ENCODE data around the gene KRTAP6-1.

KRTAP6-1 gene, protein sequence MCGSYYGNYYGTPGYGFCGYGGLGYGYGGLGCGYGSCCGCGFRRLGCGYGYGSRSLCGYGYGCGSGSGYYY

DNA sequence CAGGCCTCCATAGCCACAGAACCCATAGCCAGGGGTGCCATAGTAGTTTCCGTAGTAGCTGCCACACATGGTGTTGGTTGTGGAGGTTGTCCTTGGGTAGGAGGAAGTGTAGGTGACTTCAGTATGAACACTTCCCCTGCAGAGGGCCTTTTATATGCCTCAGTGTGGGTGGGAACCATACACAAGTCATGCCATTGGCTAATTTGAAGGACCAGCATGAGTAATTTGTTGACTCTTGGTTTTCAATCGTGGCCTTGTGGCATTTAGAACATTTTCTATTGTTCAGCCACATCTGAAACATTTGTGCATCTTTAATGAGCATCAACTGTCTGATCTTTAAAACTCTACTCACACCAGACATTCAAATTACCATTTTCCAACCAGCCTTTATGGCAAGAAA, at the start of gene KRTAP6-1:
TSS of gene KRTAP6-1 (minus strand) at position 95 of the 400 bp plus-strand sequence. CDS start at position 69, 26 bp downstream.
- no peak for DNase-seq

DNA sequence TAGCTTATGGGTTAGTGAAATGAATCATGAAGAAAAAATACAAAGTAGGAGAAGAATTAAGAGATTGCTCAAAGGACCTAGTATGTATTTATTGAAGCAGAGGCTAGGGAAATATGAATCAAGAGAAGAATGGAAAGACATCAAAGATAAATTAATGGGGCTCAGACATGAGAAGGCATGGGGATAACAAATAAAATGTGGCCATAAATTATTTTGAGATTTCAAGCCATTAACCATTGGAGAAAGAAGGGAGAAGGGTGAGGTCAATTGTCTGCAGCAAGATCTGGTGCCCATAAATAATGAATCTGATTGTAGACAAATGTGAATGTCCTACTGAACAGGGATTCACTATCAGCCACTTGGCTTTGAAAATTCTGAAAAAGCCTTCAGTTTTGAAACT, 39.2 kb upstream of the KRTAP6-1 start:
- no peak for DNase-seq

DNA sequence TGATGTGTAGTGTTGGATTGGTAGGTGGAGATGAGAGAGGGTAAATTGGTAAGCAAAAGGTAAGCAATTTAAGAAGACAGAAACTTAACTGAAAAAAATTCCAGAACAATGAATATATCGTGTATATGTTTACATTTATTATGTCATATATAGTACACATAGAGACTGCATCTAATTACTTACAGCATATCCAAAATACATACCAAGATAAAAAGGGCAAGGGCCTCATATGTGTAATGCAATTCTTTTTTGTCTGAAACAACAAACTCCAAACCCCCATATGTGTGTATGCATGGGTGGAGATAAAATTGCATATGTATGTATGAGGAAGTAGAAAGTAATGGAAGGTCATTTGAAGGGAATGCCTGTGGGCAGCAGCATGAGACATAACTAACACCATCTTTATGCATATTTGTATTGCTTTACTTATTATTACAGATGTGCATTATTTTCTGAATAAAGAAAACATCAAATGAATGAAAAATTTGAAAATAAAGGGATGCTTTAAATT, 33.2 kb upstream of the KRTAP6-1 start:
- DNase-seq = no peak

DNA sequence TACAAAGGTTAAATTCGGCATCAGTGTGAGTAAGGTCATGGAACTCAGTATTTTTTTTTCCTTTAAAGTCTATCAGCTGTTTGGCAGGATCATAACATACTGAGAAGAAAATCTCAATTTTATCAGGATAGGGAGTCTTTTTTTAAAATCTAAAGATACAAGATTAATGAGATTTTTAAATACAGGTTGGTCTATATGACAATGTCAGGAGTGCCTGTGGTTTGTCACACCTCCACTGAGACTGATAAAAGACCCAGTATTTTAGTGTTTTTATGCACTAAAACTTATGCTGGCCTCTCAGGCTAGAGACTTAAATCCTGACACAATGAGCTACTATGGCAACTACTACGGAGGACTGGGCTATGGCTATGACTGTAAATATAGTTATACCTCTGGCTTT, 28.8 kb upstream of the KRTAP6-1 start, which contains the start of gene KRTAP20-3:
TSS of gene KRTAP20-3 (plus strand) at position 301 of the 400 bp plus-strand sequence.
- no peak for DNase-seq

DNA sequence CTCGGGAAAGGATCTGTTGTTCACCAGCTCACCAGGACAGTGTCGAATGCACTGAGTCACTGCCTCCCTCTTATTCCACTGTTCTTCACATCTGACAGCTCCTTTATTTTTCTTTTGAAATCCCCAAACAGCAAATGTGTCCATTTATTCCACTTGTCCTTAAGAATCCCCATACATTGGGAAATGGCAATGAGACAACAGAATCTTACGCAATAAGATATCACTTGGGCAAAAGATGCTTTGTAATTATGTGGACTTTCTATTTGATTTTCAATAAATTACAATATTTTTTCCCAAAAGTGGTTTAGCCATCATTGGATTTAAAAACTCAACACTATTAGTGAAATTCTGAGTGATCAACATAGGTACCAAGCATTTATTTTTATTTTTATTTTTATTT, 25.0 kb upstream of the KRTAP6-1 start:
- DNase-seq = no peak

DNA sequence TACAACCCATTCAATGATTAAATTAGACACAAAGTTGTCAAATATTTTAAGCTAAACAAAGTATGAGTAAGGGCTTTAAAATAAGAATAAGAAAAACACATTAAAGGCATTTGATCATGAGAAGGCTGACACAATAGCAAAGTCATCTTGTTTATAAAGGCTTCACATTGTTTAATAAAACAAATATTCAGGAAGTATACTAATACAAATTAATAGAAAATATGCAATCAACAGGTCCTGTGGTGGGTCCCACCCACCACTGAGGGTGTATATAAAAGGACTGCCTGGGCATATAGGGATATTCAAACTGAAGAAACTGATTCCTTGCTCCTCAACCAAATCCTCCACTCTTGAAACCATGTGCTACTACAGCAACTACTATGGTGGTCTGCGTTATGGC, 21.2 kb upstream of the KRTAP6-1 start, which contains the start of gene KRTAP20-2:
TSS of gene KRTAP20-2 (plus strand) at position 301 of the 400 bp plus-strand sequence. CDS start at position 359, 58 bp downstream.
- DNase-seq = no peak

DNA sequence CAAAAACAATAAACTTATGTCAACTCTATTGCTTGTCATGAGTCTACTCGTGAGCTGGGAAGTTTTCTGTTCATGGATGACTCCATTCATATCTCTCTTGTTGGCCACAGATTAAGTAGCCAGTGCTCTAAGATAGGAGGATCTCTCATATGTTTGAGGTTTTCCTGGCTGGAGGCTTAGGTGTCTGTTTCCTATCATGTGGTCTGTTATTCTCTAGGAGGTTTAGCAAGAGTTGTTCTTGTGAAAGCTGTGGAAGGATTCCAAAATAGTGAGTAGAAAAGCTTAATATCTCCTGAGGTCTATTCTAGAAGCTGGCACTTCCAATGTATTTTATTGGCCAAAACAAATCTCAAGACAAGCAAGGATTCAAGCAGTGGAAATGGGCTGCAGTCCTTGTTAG, 15.5 kb upstream of the KRTAP6-1 start:
- no peak for DNase-seq

DNA sequence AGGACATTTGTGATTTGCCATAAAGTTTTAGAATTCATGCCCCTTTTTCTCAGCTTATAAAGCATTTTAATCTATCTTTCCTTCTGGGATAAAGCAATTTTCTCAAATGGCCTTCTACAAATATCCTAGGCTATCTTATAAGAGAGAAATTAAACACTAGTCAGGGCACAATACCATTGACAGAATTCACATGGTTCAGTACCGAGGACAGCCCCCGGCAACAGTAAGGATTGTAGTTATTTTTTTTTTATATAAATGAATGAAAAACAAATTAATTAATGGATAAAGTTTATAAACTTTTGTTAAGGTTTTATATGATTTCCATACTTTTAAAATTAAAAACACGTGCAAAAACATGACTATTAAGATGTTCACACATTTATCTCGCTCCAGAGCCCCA, 14.4 kb upstream of the KRTAP6-1 start:
- no peak for DNase-seq

DNA sequence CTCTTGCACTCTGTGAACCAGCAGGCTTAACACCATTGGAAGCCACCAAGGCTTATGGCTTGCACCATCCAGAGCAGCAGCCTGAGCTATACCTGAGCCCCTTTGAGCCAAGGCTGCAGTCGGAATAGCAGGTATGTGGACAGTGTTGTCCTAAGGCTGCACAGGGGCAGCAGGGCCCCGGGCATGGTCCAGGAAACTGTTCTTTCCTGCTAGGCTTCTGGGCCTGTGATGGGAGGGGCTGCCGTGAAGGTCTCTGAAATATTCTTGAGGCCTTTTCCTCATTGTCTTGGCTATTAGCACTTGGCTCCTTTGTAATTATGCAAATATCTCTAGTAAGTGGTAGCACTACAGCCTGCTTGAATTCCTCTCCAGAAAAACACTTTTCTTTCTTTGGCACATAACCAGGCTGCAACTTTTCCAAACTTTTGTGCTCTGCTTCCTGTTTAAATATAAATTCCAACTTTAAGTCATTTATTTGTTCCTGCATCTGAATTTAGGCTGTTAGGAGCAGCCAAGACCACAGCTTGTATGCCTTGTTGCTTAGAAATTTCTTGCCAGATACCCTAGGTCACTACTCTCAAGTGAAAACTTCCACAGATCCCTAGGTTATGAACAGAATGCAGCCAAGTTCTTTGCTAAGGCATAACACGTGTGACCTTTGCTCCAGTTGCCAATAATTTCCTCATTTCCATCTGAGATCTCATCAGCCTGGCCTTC, 11.9 kb upstream of the KRTAP6-1 start:
- no peak for DNase-seq

DNA sequence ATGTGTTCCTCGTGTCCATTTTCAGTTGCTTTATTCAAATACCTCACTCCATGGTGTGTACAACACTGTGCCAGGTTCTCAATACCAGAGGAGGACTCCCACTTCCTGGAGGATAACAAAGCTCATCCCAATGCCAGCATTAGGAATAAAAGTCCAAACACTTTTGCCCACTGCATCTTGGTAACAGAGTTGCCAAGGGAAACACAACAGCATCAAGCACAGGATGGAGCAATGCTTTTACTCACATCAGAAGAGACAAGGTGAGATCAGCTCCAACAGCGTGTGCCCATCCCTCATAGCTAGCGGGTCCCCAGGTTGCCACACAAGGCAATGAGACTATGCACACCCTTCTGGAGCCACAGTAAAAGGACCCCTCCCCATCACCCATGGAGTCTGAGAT, 9.6 kb upstream of the KRTAP6-1 start:
- no peak for DNase-seq

DNA sequence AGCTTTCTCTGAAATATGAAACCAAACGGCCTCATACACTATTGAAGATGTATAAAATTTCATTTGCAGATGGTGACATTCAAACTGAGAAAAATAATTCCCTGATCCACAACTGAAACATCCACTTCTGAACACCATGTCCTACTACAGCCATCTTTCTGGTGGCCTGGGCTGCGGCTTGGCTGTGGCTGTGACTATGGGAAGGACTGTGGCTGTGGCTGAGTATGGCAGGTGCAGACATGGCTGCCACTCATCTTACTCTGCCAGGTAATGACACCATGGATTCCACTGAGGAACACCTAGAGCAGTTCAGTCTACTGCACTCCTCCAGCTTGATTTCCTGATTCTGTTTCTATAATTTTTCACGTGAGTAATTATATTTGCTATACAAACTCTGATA, 6.8 kb upstream of the KRTAP6-1 start, which contains the start of gene KRTAP20-4:
TSS of gene KRTAP20-4 (plus strand) at position 106 of the 400 bp plus-strand sequence.
- DNase-seq = no peak

DNA sequence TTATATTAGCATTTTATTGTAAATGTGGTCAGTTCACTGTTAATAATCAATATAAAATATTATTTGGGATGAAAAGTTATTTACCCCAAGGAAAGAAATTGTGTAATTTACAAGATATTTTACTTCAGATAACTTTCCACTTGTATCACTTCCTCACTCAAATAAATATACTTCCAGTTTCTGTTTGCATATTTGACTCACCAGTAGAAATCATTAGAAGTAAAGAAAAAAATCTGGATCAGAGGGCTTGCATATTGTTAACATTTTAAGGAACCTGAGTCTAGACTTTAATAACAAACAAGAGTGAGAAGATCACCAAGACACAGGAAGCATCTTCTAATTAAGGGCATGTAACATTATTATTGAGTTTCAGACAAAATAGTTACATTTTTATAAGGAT, 6.3 kb upstream of the KRTAP6-1 start:
- DNase-seq = no peak

DNA sequence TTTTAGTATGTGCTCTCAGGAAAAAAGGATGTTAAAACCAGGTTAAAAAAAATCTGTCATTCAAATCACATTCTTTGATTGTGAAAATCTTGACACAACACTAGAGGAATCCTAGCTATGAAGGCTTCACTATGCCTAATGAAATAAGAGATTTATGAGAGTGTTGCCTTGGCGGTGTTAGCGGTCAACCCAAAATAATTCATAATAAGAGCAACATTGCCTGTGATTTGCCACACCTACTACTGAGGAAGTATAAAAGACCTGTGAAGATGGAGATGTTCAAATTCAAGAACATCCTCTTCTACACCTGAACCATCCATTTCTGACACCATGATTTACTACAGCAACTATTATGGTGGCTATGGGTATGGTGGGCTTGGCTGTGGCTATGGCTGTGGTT, 2.4 kb upstream of the KRTAP6-1 start, which contains the start of gene KRTAP20-1:
TSS of gene KRTAP20-1 (plus strand) at position 301 of the 400 bp plus-strand sequence. CDS start at position 331, 30 bp downstream.
- DNase-seq = no peak

DNA sequence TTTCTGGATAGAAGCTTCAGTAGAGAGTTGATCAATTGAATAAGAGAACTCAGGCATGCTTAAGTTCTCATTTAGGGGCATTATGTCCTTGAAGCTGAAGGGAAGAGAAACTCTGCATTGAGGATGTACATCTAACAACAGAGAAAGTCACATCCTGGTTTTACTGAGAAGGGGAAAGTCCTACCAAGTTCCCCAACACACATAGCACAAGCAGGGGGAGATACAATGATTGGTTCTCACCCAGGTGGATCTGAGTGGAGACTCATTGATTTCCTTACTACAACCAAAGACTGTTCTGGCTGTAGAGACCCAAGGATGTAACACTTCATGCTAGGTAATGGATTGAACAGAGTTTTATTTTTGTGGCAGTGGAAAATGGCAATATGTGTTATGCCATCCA, 1.5 kb upstream of the KRTAP6-1 start:
- no peak for DNase-seq

DNA sequence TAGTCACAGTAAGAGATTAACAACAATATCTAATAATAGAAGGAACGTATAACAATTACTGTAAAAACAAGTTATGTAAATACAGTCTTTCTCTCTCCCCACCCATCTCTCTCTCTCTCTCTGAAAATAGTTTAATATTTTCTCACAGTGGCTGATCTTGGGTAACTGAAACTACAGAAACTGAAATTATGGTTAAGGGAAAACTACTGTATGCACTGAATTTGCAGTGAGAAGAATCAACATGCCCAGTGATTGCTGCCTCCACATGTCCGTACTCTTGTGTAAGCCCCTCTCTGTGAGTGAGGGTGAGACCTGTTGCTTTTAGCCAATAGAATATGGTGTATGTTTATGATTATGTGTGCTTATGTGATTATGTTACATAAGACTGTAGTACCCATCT, 1.6 kb downstream of the KRTAP6-1 start:
- no peak for DNase-seq

DNA sequence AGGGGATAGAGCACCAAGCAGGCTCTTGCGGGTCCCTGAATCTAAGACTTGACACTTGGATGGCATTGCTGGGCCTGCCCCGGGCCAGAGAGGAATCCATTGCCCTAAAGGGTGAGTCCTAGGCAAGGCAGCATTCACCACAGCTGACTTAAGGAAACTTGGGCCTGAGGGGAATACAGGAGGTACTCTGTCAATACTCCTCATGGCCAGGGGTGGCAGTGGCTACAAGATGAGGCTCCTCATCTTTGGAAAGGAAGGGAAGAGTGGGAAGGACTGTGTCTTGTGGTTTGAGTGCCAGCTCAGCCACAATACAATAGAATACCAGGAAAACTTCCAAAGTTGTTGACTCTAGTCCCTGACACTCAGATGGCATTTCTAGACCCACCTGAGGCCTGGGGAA, 7.8 kb downstream of the KRTAP6-1 start:
- no peak for DNase-seq

DNA sequence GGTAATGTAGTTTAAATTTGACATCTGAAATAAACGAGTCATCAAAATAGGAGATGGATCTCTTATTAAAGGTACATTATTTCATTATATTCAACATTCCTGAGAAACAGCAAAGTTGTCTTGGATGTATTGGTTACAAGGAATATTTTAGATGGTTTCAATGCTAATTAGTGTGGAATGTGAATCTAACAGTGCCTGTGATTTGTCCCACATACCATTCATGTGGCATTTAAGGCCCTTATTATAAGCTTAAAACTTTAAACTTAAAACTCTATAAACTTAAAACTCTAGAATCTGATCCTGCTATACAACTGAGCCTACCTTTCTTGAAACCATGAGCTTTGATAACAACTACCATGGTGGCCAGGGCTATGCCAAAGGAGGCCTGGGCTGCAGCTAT, 12.9 kb downstream of the KRTAP6-1 start, which contains the start of gene KRTAP22-1:
TSS of gene KRTAP22-1 (plus strand) at position 301 of the 400 bp plus-strand sequence.
- no peak for DNase-seq

DNA sequence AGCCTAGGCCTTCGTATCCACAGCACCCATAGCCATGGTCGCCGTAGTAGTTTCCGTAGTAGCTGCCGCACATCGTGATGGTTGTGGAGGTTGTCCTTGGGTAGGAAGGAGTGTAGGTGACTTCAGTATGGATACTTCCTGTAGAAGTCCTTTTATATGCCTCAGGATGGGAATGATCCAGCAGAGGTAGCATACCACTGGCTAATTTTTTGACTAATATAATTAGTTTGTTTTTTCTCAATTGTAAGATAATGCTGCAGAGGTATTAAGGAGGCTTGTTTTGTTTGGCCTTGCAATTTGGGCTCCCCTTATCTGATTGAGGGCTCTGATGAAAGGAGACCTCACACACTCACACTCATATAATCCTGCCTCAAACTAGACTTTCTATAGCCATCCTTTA, 14.9 kb downstream of the KRTAP6-1 start, which contains the start of gene KRTAP6-2:
TSS of gene KRTAP6-2 (minus strand) at position 101 of the 400 bp plus-strand sequence. CDS start at position 73, 28 bp downstream.
- no peak for DNase-seq

DNA sequence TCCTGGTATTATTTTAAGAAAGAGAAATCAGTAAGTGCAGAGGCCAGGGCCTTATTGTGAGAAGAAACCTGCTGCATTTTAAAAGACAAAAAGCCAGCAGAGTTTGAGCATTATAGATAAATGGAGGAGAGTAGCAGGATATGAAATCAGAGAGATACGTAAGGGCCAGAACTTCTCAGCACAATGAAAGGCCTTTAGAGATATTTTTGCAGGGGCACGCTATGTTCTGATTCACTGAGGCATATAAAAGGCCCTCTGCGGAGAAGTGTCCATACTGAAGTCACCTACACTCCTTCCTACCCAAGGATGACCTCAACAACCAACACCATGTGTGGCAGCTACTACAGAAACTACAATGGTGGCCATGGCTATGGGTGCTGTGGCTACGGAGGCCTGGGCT, 21.6 kb downstream of the KRTAP6-1 start, which contains the start of gene KRTAP6-3:
TSS of gene KRTAP6-3 (plus strand) at position 301 of the 400 bp plus-strand sequence. CDS start at position 307, 6 bp downstream.
- no peak for DNase-seq

DNA sequence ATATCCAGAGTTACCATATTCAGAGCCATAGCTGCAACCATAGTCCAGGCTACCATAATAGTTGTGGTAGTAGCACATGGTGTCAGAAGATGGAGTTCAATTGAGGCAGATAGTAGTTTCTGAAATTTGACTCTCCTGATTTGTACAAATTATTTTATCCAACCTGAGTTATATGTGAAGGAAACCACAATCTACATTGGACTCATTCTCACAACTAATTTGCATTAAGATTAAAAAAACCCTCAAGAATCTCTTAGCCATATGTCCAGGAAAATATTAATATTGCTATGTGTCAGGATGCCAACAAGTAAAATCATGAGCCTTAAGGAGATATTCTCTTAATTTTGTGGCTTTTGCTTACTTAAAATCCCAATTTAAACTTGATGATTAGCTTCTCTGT, 23.4 kb downstream of the KRTAP6-1 start, which contains the start of gene KRTAP22-2:
TSS of gene KRTAP22-2 (minus strand) at position 101 of the 400 bp plus-strand sequence.
- DNase-seq = no peak

DNA sequence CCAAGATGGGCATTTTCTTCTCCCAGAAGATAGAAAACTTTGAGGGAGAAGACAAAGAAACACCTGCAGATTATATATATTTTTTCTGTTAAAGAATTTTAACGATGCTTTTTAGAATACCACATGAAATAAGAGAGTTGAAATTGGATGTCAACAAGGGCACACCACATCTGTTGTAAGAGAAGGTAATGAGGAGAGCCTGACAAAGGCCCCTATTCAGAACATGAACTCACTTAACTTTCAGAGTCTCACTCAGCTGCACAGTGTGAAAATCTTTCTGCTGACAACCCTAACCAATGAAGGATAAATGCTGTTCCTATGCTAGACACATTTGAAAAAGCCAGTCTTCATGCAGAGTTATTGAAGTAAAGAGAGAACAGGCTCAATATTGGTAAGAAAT, 30.9 kb downstream of the KRTAP6-1 start:
- no peak for DNase-seq

DNA sequence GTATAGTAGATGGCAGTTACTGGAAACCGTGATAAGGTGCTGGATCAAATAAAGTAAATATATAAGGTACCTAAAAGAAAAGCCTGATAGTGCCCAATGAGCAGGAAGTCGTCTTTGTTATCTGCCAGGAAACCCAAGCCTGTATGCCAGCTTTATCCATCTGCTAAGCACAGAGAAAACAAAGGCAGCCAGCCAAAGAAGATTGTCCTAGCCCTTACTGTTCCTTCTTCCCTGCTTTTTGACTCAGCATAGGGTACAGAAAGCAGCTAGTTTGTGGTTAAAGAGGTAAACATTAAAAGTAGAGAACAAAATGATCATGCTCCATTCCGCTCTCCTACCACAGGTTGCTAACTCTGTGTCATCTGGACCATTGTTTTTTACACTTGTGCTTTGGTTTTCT, 33.6 kb downstream of the KRTAP6-1 start:
- DNase-seq = no peak

DNA sequence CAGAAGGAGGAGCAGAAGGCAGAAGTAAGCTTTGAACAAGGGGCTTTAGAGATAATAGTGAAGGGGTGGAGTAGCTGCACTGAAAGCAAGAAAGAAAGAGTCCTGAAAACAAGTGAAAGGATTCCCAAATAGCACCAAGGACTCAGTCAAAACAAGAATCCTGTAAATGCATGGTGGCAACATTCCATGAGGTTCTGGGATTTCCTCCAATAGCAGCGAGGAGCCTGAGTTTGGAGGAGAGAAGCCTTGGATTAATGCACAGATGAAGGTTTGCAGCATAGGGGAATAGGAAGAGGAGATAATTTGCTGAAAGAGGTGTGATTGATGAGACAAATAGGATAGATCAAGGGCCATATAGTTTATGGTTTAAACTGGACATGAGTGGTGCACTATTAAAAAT, 34.4 kb downstream of the KRTAP6-1 start:
- no peak for DNase-seq

DNA sequence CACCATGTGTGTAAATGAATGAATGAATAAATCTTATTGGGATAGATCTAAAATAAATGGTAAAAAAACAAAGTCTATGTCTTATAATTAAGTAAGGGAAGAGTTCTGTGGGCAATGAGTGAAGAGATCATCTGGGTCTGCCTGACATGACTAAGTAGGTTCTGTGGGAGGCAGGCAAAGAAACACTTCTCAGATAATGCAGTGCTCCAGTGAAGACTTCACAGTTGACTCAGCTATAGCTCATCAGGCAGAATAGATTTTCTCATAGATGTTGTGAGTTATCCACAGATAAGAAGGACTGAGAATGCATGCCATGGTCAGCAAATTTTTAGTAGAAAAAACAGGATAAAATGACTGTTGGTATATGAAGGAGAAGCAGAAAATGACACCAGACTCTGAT, 36.0 kb downstream of the KRTAP6-1 start:
- DNase-seq = no peak

All from CD4-positive, alpha-beta T cell treated with Interleukin-17A for 4 hours (primary cell).